ENCODE measurements around the gene TPCN2.

GRCh38 chr11:69108559-69108958, 59.8 kb downstream of the TPCN2 start:
- TF ChIP-seq CTCF (conservative IDR thresholded peaks at IDR 0.05; ENCODE audit: low read depth, low read length) (no peak), EZH2 (IDR thresholded peaks at IDR 0.05; ENCODE audit: borderline replicate concordance, low read depth, low read length, poor library complexity, severe bottlenecking) (no peak)

Measured in A673 (cell line).